NCI-H2171 (cell line): ENCODE measurements around the gene CFAP65.

Experiments used
- DNase-seq: peaks from one replicate; lab custom pipeline; 2025; lab: John Stamatoyannopoulos, UW

CFAP65 gene

GRCh38 chr2:219041252-219041651 is at the start of gene CFAP65:
Gene CFAP65, minus strand, starts transcription at chr2:219041516. Its CDS starts 2,468 bp downstream, at chr2:219039048.
- peak; percentile 22 for DNase-seq

- DNase-seq: no peak
Measured at GRCh38 chr2:219090436-219091299, 49.4 kb upstream of the CFAP65 start.

DNA sequence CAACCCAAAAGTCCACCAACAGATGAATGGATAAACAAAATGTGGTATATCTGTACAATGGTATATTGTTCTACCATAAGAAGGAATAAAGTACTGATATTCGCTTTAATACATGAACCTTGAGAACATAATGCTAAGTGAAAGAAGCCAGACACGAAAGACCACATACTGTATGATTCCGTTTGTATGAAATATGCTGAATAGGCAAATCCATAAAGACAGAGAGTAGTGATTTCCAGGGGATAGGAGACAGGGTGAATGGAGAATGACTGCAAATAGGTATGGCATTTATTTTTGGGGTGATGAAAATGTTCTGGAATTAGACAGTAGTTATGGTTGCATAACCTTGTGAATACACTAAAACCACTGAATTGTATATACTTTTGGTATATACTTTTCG is 48.0 kb upstream of the CFAP65 start:
- DNase-seq: no peak

DNA sequence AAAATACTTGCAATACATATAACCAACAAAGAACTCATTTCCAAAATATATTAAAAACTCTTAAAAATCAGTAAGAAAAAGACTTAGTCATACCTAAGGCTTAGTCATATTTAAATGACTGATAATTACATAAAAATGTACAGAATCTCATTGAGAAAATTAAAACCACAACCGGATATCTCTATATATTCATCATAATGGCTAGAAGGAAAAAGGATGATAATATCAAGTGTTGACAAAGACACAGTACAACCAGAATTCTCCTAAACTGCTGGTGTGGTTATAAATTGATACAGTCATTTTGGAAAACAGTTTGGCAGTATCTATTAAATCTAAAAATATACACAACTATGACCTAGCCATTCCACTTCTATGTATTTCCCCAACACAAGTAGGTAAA is 46.5 kb upstream of the CFAP65 start:
- no peak for DNase-seq

DNA sequence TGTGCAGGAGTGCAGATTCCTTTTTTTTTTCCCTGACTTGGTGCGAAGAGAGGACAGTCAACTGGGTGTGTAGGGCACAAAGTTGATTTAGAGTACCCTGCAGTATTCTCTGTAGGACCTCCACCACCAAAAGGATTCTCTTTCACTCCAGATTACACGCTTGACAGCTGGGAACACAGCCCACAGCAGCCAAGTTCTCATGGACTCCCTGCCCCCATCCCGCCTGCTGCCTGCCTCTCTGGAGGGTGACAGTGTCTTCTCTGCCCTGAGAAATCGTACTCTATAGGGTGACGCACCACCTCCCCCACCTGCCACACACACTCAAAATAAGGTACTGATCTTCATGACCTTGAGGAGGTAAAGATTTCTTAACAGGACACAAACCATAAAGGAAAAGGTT is 46.0 kb upstream of the CFAP65 start:
- DNase-seq: peak; percentile 43

GRCh38 chr2:219086196-219086595 is 44.9 kb upstream of the CFAP65 start:
- no peak for DNase-seq

- no peak for DNase-seq
Measured at GRCh38 chr2:219084791-219085190, 43.5 kb upstream of the CFAP65 start.

DNA sequence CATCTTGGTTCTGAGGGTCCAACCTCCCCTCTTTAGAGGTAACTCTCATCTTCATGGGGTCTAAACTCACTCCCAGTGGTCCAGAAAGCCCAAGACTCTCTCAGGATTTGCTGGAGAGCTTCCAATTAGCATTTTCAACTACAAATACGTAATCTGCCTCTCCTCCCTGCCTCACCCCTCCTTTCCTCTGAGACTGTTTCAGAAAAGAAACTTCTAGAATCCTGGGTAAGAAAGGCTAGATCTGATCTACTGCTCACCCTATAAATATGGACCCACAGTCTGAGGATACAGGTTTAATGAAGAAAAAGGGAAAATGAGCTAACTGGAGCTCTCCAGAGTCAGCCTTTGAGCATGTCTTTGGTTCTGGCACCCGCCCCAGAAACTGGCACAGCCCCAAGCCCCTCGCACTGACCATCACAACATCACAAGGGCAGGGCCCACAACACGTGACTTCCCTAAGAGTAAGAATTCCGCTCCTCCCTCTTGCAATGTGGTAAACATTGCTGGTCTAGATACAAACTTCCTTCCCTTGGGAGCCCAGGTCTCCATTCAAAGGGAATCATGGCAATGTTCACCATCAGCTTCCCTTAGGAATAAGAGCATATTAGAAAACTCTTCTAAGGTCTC is 41.1 kb upstream of the CFAP65 start:
- no peak for DNase-seq

- DNase-seq: no peak
Measured at GRCh38 chr2:219081701-219082331, 40.5 kb upstream of the CFAP65 start.

GRCh38 chr2:219081096-219081495 is 39.8 kb upstream of the CFAP65 start:
- no peak for DNase-seq

DNA sequence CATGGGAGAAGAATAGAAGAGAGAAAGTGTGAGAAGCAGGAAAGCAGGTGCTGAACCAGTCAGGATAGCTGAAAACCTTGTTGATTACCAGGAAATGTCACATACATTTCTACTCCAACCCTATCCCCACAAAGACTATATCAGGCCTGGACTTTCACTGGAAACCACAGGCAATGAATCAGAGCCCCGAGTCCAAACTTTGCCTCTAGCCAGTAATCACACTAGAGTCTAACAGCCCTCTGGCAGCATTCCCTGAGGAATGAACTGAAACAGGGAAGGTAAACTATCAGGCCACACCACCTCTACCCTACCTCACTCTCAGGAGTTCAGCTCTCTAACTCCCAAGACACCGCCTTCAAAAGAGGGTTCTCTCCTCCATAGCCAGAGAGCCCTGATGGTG is 38.1 kb upstream of the CFAP65 start:
- DNase-seq: no peak

- DNase-seq: no peak
Measured at GRCh38 chr2:219078951-219079350, 37.6 kb upstream of the CFAP65 start.

- no peak for DNase-seq
Measured at GRCh38 chr2:219078126-219078525, 36.8 kb upstream of the CFAP65 start.

DNA sequence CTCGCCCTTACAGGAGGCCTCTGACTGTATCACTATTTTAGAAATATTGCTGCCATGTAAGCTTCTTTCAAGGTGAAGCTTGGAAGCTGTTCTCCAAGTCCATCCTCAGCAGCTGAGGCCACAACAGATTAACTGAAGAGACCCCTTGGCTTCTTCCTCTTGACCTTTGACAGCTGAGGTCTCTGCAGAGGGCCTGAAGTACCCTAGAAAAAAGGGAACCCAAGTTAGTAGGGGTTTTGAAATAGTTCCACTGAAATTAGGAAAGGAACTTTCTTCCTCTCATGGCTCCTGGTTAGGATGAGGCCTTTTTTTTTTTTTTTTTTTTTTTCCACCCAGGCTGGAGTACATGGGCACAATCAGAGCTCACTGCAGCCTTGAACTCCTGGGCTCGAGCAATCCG is 34.9 kb upstream of the CFAP65 start:
- DNase-seq: no peak

DNA sequence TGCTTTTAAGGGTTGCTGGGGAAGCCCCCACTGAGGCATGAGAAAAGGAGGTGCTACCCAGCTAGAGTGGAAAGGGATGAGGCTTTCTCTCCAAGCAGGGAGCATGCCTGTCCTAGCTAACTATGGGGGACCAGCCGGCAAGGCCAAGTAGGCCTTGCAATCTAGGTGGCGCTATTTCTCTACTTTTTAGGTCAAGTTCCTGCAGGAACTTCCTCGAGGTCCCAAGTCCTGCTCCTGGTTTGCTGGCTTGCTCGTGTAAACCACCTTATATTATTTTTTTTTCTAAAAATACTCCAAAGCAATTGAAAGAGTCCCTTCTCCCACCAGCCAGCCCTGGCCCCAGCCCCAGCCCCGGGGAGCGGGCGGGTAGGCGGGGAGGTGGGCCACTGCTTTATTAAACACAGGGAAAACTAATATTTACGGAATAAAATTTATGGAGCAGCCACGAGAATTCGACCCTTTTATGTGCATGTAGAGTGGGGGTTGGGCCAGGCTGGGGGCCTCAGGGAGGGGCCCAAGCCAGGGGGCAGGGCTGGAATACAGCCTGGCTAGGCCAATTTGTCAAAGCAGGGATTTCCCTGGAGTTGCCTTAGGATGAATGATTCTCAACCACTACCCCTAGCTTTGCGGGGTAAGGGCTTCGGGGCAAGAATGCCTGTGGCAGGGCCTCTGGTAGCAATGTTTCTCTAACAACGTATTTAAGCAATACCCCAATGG is 32.3 kb upstream of the CFAP65 start:
- peak; percentile 62 for DNase-seq

DNA sequence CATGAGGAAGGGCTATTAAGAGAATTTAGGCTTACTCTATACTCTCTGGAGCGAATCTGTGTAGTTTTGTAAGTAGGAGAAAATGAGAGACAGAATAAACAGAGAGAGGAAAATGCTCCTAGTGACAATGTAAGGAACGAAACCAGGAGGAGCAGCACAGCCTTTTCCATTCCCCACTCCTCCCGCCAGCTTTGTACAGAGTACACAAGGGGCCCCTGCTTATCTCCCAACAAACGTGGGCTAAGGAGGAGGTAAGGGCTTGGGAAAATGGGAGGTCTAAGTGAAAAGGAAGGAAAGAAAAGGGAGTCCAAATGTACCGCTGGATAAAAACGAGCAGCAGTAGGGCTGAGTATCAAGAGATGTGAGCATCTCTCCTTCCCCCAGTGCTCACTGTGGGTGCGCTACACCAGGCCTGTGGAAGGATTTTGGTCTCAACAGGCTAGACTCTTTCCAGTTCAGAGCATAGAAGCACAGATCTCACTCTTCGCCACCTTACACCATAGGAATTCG is 31.5 kb upstream of the CFAP65 start:
- DNase-seq: no peak

DNA sequence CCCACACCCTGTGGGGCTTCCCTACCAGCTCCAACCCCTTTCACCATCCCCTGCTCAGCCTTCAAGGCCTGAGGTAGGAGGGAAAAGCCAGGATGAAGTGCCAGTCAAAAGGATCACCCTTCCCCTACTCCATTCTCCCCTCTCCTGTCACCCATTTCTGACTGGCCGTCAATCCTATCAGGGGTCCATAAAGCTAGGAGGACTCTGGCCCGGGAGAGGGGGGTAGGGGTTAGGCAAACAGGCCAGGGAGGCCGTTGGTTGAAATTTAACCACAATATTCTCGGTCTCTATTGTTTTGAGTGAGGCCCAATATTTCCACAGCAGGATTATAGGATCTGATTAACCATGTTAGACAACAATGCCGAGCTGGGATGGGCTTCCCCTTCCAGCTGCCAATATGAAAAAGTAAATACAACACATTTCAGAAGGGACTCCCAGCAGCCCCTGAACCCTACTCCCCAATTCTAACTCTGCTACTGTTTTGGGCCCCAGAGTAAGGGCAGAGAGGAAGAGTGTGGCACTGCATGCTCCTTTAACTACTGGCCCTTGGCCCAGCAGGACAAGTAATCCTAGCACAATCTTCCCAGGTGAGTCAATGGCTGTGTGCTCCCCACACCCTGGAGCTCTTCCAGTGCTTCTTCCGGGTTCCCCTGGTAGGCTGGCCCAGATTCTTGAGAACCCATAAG is 30.0 kb upstream of the CFAP65 start:
- no peak for DNase-seq

DNA sequence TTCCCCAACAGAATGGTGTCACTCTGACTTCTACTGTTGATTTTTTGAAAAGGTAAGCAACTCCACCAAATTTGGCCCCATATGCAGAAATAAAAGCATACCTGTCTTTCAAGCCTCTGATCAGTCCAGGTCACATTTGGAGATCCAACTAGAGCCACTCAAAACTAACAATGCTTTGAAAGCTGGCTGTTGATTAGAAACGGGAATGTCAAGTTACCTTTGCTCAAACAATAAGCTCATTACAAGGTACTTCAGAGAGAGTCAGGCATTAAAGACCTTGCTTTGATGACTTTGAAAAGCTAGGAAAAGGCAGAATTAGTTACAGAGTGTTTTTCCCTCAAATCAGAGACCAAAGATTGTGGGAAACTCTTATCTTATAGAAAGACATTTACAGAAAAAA is 24.2 kb upstream of the CFAP65 start:
- no peak for DNase-seq

DNA sequence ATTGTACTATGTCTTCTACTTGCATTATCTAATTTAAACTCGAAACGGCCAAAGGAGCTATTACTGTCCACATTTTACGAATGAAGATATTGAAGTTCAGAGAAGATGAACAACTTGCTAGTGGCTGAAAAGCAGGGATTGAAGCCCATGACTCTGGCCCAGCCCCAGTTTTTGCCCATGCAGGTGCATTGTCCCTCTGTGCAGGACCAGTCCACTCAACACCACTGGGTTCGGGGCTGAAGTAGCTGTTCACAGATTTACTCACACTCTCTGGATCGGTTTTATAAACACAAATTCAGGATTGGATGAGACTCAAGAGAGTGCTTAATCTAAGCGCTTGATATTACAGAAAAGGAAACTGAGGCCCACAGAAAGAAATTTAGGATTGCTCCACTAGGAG is 20.8 kb upstream of the CFAP65 start:
- DNase-seq: no peak

DNA sequence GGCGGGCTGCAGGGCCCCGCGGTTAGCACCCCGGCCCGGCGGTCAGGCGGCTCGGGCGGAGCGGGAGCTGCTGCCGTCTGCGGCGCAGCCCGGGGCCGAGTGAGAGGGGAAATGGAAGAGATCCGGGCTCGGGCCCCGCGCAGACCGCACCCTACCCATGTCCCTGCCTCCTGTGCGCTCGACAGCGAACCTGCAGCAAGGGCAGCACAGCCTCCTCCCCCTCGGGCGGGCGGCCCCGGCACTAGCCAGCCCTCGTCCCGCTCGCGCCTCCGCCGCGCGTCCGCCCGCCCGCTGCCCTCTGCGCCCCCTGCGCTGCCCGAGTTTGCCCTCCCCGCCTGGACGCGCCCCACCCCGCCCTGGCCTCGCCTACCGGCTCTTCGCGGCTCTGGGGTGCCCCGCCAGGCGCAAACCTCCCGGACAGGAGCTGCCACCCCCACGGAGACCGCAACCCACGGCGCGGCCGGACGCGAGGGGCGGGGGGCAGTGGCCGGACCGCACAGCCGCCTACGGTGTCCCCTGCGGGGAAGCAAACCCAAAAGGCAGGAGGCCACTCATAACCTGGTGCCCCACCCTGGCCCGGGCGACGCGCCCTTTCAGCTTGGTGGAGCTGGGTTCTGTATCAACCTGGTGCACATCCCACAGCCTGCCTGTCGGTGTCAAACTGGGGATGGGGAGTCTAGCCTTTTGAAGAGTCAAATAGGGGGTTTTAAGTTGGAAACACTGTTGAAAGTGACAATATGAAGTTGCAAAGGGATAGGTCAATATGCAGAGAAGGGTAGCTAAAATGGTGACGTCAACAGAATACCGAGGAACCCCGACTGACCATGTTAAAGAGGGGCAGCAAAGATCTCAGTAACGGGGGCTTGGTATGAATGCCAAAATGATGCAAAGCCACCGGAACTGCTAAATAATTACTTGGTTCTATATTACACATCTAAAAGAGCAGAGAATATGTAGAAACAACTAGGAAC is 19.8 kb upstream of the CFAP65 start, which contains the start of gene IHH:
Gene IHH, minus strand, starts transcription at position 101 of the 971 bp plus-strand sequence. CDS start 454 bp downstream, outside the sequence.
- peak; percentile 19 for DNase-seq
